PC-9 (cell line): ENCODE measurements around the gene PARS2.

Experiments used
- EZH2 ChIP-seq: fragments of 200-600 bp; sonication (generic); IDR thresholded peaks from 2 replicates; pipeline ENCODE4 v1.8.0; 2017; ENCODE audit warnings: antibody characterized with exemption, low read depth
- TF ChIP-seq, protein P1 (sequence below): fragments of 200-600 bp; sonication (generic); conservative IDR thresholded peaks from 2 replicates; pipeline ENCODE4 v1.6.1; 2017; ENCODE audit warnings: mixed run types, antibody characterized with exemption, mild to moderate bottlenecking, moderate library complexity

DNA sequence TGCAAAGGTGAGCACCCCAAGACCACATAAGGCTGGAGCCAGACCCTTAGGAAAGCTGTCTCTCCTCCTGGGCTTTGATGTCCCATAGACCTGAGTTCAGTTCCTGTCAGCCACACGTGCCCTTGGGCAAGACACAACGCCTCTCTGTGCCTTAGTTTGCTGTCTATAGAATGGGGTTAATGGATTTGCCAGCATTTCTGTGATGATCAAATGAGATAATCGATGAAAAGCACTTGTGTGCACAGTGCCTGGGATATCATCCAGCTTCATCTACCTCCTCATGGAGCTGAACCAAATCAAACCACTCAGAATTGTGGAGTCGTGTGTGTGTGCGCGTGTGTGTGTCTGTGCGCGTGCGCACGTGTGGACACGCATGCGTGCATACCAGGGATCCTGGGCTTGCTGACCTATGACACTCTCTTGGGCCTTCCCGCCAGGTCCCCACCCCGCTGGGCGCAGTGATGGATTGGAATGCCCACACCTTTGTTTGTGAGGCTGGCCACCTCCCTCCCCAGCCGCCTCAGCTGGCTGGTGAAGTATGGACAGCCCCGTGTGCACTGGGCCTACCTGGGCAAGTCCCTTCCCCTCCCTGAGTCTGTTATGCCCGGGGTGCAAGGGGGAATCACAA lies 31.6 kb upstream of the PARS2 start:
- TF ChIP-seq, protein P1, sequence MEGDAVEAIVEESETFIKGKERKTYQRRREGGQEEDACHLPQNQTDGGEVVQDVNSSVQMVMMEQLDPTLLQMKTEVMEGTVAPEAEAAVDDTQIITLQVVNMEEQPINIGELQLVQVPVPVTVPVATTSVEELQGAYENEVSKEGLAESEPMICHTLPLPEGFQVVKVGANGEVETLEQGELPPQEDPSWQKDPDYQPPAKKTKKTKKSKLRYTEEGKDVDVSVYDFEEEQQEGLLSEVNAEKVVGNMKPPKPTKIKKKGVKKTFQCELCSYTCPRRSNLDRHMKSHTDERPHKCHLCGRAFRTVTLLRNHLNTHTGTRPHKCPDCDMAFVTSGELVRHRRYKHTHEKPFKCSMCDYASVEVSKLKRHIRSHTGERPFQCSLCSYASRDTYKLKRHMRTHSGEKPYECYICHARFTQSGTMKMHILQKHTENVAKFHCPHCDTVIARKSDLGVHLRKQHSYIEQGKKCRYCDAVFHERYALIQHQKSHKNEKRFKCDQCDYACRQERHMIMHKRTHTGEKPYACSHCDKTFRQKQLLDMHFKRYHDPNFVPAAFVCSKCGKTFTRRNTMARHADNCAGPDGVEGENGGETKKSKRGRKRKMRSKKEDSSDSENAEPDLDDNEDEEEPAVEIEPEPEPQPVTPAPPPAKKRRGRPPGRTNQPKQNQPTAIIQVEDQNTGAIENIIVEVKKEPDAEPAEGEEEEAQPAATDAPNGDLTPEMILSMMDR: no peak
- TF ChIP-seq EZH2: no peak
